Measurements from ENCODE around the gene MOSPD3. TPM values are rescaled to one million over a fixed set of nuclear protein-coding genes. Genes with fewer than 3 reads are reported as not detected.

The MOSPD3 gene
- total RNA-seq, 1 donor: 5.2 TPM

DNA sequence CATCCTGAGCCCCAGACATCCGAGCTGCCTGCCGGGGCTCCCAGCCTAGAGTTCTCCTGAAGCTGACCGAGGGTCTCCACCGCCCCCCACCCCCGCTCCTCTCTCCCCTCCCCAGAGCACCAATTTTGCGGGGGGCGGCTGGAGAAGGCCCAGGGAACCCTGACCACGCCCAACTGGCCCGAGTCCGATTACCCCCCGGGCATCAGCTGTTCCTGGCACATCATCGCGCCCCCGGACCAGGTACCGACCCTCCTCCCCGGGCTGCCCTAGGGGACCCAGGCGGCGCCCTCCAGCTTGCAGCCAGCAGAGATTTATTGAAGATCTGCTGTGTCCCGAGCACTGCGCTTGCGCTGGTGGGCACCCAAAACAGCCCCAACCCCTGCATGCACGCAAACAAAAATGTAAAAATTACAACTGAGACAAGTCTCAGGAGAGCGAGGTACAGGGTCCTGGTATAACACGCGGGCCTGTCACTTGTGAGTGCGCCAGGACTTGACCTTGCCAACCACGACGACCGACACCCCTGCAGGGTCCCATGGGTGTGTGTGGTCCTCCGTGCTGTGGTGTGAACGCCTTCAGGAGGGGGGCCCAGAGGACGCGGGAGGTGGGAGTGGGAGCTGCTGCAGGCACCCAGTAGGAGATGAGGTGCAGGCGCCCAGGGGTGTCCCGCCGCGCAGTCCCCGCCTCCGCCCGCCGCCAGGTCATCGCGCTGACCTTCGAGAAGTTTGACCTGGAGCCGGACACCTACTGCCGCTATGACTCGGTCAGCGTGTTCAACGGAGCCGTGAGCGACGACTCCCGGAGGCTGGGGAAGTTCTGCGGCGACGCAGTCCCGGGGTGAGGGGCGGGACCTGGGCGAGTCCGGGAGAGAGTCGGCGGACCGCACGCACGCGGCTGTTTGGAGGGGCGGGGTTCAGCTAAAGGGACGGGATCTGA, 7.1 kb upstream of the MOSPD3 start:
- no peak for DNase-seq (ENCODE audit: low read depth)
- peak overlapping the region; percentile 92 for H3K4me3 ChIP-seq (ENCODE audit: low read depth, low read length)
- TF ChIP-seq, protein P1, sequence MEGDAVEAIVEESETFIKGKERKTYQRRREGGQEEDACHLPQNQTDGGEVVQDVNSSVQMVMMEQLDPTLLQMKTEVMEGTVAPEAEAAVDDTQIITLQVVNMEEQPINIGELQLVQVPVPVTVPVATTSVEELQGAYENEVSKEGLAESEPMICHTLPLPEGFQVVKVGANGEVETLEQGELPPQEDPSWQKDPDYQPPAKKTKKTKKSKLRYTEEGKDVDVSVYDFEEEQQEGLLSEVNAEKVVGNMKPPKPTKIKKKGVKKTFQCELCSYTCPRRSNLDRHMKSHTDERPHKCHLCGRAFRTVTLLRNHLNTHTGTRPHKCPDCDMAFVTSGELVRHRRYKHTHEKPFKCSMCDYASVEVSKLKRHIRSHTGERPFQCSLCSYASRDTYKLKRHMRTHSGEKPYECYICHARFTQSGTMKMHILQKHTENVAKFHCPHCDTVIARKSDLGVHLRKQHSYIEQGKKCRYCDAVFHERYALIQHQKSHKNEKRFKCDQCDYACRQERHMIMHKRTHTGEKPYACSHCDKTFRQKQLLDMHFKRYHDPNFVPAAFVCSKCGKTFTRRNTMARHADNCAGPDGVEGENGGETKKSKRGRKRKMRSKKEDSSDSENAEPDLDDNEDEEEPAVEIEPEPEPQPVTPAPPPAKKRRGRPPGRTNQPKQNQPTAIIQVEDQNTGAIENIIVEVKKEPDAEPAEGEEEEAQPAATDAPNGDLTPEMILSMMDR (IDR thresholded peaks at IDR 0.05; ENCODE audit: insufficient read depth, low read depth, low read length): no peak

DNA sequence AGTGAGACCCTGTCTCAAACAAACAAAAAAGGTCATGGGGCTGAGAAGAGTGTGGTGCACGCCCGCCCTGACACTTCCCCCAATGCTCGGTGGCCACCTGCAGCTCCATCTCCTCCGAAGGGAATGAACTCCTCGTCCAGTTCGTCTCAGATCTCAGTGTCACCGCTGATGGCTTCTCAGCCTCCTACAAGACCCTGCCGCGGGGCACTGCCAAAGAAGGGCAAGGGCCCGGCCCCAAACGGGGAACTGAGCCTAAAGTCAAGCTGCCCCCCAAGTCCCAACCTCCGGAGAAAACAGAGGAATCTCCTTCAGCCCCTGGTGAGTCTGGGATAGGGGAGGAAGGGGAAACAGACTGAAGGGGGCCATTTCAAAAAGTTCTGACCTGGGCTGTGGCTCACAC, 6.0 kb upstream of the MOSPD3 start:
- TF ChIP-seq, protein P1 (IDR thresholded peaks at IDR 0.05; ENCODE audit: insufficient read depth, low read depth, low read length): no peak
- no peak overlapping the region for H3K4me3 ChIP-seq (ENCODE audit: low read depth, low read length)
- DNase-seq (ENCODE audit: low read depth): no peak

DNA sequence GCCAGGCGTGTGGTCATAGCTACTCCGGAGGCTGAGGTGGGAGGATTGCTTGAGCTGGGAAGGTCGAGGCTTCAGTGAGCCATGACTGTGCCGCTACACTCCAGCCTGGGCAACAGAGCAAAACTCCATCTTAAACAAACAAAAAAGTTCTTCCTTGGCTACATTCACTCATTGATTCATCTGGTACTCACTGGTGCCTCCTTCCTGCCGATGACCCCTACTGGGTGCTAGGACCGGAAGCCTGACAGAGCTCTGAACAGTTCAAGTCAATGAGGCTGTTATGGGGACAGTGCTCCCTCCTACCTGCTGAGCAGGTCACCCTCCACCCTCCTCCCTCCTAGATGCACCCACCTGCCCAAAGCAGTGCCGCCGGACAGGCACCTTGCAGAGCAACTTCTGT, 5.2 kb upstream of the MOSPD3 start:
- no peak for DNase-seq (ENCODE audit: low read depth)
- H3K4me3 ChIP-seq (ENCODE audit: low read depth, low read length): no peak overlapping the region
- TF ChIP-seq, protein P1 (IDR thresholded peaks at IDR 0.05; ENCODE audit: insufficient read depth, low read depth, low read length): no peak

DNA sequence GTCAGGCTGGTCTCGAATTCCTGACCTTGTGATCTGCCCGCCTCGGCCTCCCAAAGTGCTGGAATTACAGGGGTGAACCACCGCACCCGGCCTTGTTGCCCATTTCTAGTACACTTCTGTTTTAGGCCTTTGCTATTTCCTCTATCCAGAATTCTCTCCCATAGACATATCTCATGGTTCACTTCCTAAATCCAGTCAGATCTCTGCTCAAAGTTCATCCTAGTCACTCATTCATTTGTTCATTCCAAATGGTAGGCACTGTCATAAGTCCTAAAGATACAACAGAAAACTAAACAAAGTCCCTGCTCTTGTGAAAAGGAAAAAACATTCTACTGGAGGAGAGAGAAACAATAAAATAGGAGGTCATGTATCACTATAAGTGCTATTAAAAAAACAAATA, 2.4 kb upstream of the MOSPD3 start:
- TF ChIP-seq, protein P1 (IDR thresholded peaks at IDR 0.05; ENCODE audit: insufficient read depth, low read depth, low read length): no peak
- no peak for DNase-seq (ENCODE audit: low read depth)

DNA sequence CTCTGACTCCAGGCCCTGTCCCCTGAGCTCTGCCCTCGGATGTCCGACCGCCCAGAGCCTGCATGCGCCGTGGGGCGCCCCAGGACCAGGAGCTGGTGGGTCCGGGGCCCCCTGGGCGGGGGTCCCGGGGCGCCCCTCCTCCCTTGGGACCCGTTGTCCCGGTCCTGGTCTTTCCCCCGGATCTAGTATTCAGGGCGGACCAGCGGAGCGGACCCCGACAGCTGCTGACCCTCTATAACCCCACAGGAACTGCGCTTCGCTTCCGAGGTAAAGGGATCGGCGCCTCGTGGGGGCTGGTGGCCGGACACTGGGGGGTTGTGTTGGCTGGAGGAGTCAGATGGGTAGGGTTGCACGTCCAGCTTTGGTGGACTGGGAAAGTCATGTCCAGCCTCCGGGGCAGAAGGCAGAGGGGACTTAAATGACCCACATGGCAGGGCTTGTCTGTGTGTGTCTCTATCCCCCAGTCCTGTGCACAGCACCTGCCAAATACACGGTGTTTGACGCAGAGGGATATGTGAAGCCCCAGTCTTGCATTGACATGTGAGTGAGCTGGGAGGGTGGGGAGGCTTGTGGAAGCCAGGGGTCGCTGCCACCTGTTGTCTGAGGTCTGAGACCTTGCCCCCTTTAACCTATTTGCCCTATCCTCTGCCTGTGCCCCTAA, 520 bp downstream of the MOSPD3 start:
- peak overlapping the region; percentile 86 for H3K4me3 ChIP-seq (ENCODE audit: low read depth, low read length)
- TF ChIP-seq, protein P1 (IDR thresholded peaks at IDR 0.05; ENCODE audit: insufficient read depth, low read depth, low read length): peak; percentile 25
- DNase-seq (ENCODE audit: low read depth): no peak

More for the DNA sequence above, 2.4 kb upstream of the MOSPD3 start:
- H3K4me3 ChIP-seq (ENCODE audit: low read depth, low read length): no peak overlapping the region

DNA sequence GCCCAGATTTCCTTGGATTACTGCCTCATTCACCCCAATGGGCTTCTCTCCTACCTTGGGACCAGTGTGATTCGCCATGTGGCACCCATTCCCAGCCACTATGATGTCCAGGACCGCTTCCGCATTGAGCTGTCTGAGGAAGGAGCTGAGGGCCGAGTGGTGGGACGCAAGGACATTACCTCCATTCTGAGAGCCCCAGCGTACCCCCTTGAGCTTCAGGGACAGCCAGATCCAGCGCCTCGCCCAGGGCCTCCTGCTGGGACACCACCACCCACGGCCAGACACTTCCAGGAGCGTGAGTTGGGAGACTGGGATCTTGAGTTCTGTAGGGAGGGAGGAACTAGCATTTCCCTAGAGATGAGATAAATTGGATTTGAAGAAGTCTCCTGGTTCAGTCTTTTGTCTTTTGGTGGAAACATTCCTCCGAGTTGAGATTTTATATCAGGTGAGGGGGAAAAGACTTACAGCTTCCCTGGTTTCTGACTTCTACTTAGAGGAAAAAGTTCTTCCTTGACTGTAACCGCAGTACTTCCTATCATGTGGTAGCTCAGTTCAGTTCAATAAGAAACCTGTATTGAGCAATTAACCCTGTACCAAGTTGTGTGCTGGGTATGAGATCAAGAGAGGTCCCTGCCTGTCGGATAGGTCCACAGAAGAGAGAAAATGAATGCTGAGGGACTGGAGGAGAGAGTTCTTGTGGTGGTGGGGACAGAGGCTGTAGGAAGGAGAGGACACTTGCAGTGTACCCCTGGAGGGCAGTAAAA, 1.3 kb downstream of the MOSPD3 start:
- DNase-seq (ENCODE audit: low read depth): no peak
- H3K4me3 ChIP-seq (ENCODE audit: low read depth, low read length): peak overlapping the region; percentile 86
- TF ChIP-seq, protein P1 (IDR thresholded peaks at IDR 0.05; ENCODE audit: insufficient read depth, low read depth, low read length): no peak

Measured in fibroblast of villous mesenchyme (primary cell).